Trophoblast cell (in vitro differentiated cells and primary cell): ENCODE results near the gene RTRAF.

Experiments
- DNase-seq, 2 donors: peaks; one replicate each; pipeline ENCODE4 v3.0.0-alpha.2; 2016
- H2AFZ ChIP-seq: 2 replicates; pipeline ENCODE4 v1.6.1; 2013; ENCODE audit warnings: low read length, moderate library complexity, mild to moderate bottlenecking; ENCODE audit not compliant: insufficient read depth, poor library complexity
- H2AK5ac ChIP-seq: 2 replicates; pipeline ENCODE4 v1.6.1; 2013; ENCODE audit warnings: mild to moderate bottlenecking, low read length
- H2BK120ac ChIP-seq: 2 replicates; pipeline ENCODE4 v1.6.1; 2013; ENCODE audit warnings: low read length, mild to moderate bottlenecking, moderate library complexity; ENCODE audit not compliant: insufficient read depth, poor library complexity
- H2BK12ac ChIP-seq: 2 replicates; pipeline ENCODE4 v1.6.1; 2013; ENCODE audit warnings: mild to moderate bottlenecking, low read length, moderate library complexity
- H2BK5ac ChIP-seq: 2 replicates; pipeline ENCODE4 v1.6.1; 2013; ENCODE audit warnings: low read length, low read depth, moderate library complexity, mild to moderate bottlenecking; ENCODE audit not compliant: poor library complexity
- H3K14ac ChIP-seq: 2 replicates; pipeline ENCODE4 v1.6.1; 2013; ENCODE audit warnings: mild to moderate bottlenecking, low read length
- H3K18ac ChIP-seq: 2 replicates; pipeline ENCODE4 v1.6.1; 2013; ENCODE audit warnings: mild to moderate bottlenecking, low read length
- H3K23ac ChIP-seq: 2 replicates; pipeline ENCODE4 v1.6.1; 2013; ENCODE audit warnings: low read length
- H3K27ac ChIP-seq: 2 replicates; pipeline ENCODE4 v1.5.1; 2013; ENCODE audit warnings: low read depth, mild to moderate bottlenecking, inconsistent platforms, low read length, moderate library complexity
- H3K27me3 ChIP-seq: 2 replicates; pipeline ENCODE4 v1.6.1; 2013; ENCODE audit warnings: inconsistent platforms, mild to moderate bottlenecking, low read length, moderate library complexity; ENCODE audit not compliant: insufficient read depth
- H3K36me3 ChIP-seq, 2 experiments: 1 replicate in 1 of 2; 2 replicates in 1 of 2; pipeline ENCODE4 v1.6.1; 2013; ENCODE audit warnings: low read length in 2 of 2, mild to moderate bottlenecking in 2 of 2, moderate library complexity in 1 of 2; ENCODE audit not compliant: insufficient read depth in 2 of 2, control insufficient read depth in 1 of 2
- H3K4ac ChIP-seq: 2 replicates; pipeline ENCODE4 v1.6.1; 2013; ENCODE audit warnings: low read depth, mild to moderate bottlenecking, low read length, moderate library complexity
- H3K4me1 ChIP-seq, 2 experiments: 1 replicate in 1 of 2; 2 replicates in 1 of 2; pipeline ENCODE4 v1.6.1; 2013; ENCODE audit warnings: low read length in 2 of 2, mild to moderate bottlenecking in 2 of 2, moderate library complexity in 1 of 2; ENCODE audit not compliant: insufficient read depth in 2 of 2, control insufficient read depth in 1 of 2
- H3K4me2 ChIP-seq: 2 replicates; pipeline ENCODE4 v1.6.1; 2013; ENCODE audit warnings: inconsistent platforms, mild to moderate bottlenecking, low read length, moderate library complexity
- H3K4me3 ChIP-seq: 2 replicates; pipeline ENCODE4 v1.5.1; 2013; ENCODE audit warnings: mild to moderate bottlenecking, low read depth, low read length, inconsistent platforms
- H3K79me1 ChIP-seq: one replicate; pipeline ENCODE4 v1.6.1; 2013; ENCODE audit warnings: low read length
- H3K79me2 ChIP-seq: 2 replicates; pipeline ENCODE4 v1.6.1; 2013; ENCODE audit warnings: low read length, mild to moderate bottlenecking; ENCODE audit not compliant: control insufficient read depth, insufficient read depth, poor library complexity
- H3K9ac ChIP-seq: 2 replicates; pipeline ENCODE4 v1.6.1; 2013; ENCODE audit warnings: mild to moderate bottlenecking, low read length
- H3K9me3 ChIP-seq: 2 replicates; pipeline ENCODE4 v1.6.1; 2013; ENCODE audit warnings: low read depth, mild to moderate bottlenecking, control low read depth, inconsistent platforms, low read length; ENCODE audit not compliant: insufficient read depth
- H4K12ac ChIP-seq: 2 replicates; pipeline ENCODE4 v1.6.1; 2013; ENCODE audit warnings: low read depth, mild to moderate bottlenecking, low read length, moderate library complexity
- H4K8ac ChIP-seq: 2 replicates; pipeline ENCODE4 v1.6.1; 2013; ENCODE audit warnings: low read depth, mild to moderate bottlenecking, low read length, moderate library complexity
- H4K91ac ChIP-seq: one replicate; pipeline ENCODE4 v1.6.1; 2013; ENCODE audit warnings: low read depth, mild to moderate bottlenecking, low read length, moderate library complexity
- WGBS: extraction: QIAGEN DNeasy Blood & Tissue Kit; methylation state at CpG from one replicate; pipeline ENCODE4 v1.1.7; 2013; ENCODE audit warnings: missing lambda C conversion rate; ENCODE audit not compliant: insufficient read length, insufficient coverage; ENCODE audit errors: extremely low coverage; 5-methylcytosine and 5-hydroxymethylcytosine counted together

The RTRAF gene

GRCh38 chr14:52055167-52055566, 65.8 kb downstream of the RTRAF start:
- H3K27me3 ChIP-seq = no peaks in the 10 kb centered on the region
- no peak overlapping the region for H3K4ac ChIP-seq
- no peak overlapping the region for H3K23ac ChIP-seq
- no peaks in the 10 kb centered on the region for H3K79me2 ChIP-seq
- no peak overlapping the region for H3K4me2 ChIP-seq
- H4K8ac ChIP-seq = no peak overlapping the region
- H3K18ac ChIP-seq = no peak overlapping the region
- no peak overlapping the region for H2AFZ ChIP-seq
- H2BK5ac ChIP-seq = no peak overlapping the region
- no peak overlapping the region for H2AK5ac ChIP-seq
- H3K79me1 ChIP-seq = no peaks in the 10 kb centered on the region
- H4K91ac ChIP-seq = no peak overlapping the region
- H2BK12ac ChIP-seq = no peak overlapping the region
- no peak overlapping the region for H3K4me3 ChIP-seq
- H3K27ac ChIP-seq = no peak overlapping the region
- H3K36me3 ChIP-seq = no peaks in the 10 kb centered on the region
- no peak overlapping the region for H3K9ac ChIP-seq
- no peak overlapping the region for H2BK120ac ChIP-seq
- no CpG with 5 or more reads among the region's 2 CpGs for WGBS
- H3K14ac ChIP-seq = no peak overlapping the region
- no peaks in the 10 kb centered on the region for H3K9me3 ChIP-seq
- no peak overlapping the region for H4K12ac ChIP-seq
- peaks cover 5 to 15% of the 10 kb centered on the region in 2 experiments for H3K4me1 ChIP-seq
- no peak for DNase-seq

GRCh38 chr14:52058341-52058740, 69.0 kb downstream of the RTRAF start:
- Histone ChIP-seq H3K4me3 (no peak overlapping the region), H3K36me3 (no peaks in the 10 kb centered on the region), H4K91ac (no peak overlapping the region), H2BK5ac (no peak overlapping the region), H3K9ac (no peak overlapping the region), H3K18ac (no peak overlapping the region), H3K4ac (no peak overlapping the region), H3K14ac (no peak overlapping the region), H4K8ac (no peak overlapping the region), H3K4me1 (peaks cover 3 to 7% of the 10 kb centered on the region in 2 experiments), H2BK12ac (no peak overlapping the region), H2BK120ac (no peak overlapping the region), H2AFZ (no peak overlapping the region), H3K27ac (no peak overlapping the region), H3K4me2 (no peak overlapping the region), H3K23ac (no peak overlapping the region), H3K27me3 (no peaks in the 10 kb centered on the region), H3K9me3 (no peaks in the 10 kb centered on the region), H4K12ac (no peak overlapping the region), H2AK5ac (no peak overlapping the region), H3K79me1 (no peaks in the 10 kb centered on the region), H3K79me2 (no peaks in the 10 kb centered on the region)
- WGBS = no CpG with 5 or more reads among the region's 3 CpGs
- DNase-seq = no peak

GRCh38 chr14:52059649-52060048, 70.3 kb downstream of the RTRAF start:
- no peak overlapping the region for H2BK12ac ChIP-seq
- no peak overlapping the region for H4K91ac ChIP-seq
- H3K4ac ChIP-seq = no peak overlapping the region
- no peak overlapping the region for H3K9ac ChIP-seq
- H2BK5ac ChIP-seq = no peak overlapping the region
- H3K27ac ChIP-seq = no peak overlapping the region
- H3K14ac ChIP-seq = no peak overlapping the region
- H3K27me3 ChIP-seq = no peaks in the 10 kb centered on the region
- no peak overlapping the region for H3K4me3 ChIP-seq
- no peaks in the 10 kb centered on the region for H3K79me2 ChIP-seq
- H4K8ac ChIP-seq = no peak overlapping the region
- no peak for DNase-seq
- H3K18ac ChIP-seq = no peak overlapping the region
- H2AFZ ChIP-seq = no peak overlapping the region
- H3K4me2 ChIP-seq = no peak overlapping the region
- no peaks in the 10 kb centered on the region for H3K36me3 ChIP-seq
- H2AK5ac ChIP-seq = no peak overlapping the region
- H3K9me3 ChIP-seq = no peaks in the 10 kb centered on the region
- H3K4me1 ChIP-seq = peaks cover 5 to 9% of the 10 kb centered on the region in 2 experiments
- no peak overlapping the region for H2BK120ac ChIP-seq
- no peak overlapping the region for H3K23ac ChIP-seq
- peaks cover 2% of the 10 kb centered on the region for H3K79me1 ChIP-seq
- no peak overlapping the region for H4K12ac ChIP-seq

DNA sequence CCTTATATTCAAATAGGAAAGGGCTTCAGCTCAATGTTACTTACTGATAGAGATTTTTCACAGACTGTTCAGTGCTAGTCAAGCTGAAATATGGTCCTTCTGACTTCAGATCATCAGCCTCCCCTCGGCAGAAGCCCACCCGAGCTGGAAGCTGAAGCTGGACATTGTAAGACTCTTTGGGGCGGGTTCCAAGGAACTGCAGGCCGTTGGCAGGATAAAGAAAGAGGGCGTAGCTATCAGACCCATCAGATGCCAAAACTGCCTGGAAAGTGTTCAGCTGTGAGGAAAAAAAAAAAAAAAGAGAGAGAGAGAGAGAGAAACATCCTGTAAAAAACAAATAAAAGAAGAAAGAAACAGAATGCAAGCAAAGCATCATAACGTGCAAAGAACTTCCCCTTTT, 70.7 kb downstream of the RTRAF start:
- no peak overlapping the region for H3K4me2 ChIP-seq
- no peak overlapping the region for H3K4ac ChIP-seq
- H4K8ac ChIP-seq = no peak overlapping the region
- no peaks in the 10 kb centered on the region for H3K9me3 ChIP-seq
- no peak overlapping the region for H3K27ac ChIP-seq
- H3K4me1 ChIP-seq = peaks cover 5 to 9% of the 10 kb centered on the region in 2 experiments
- H3K18ac ChIP-seq = no peak overlapping the region
- no peak overlapping the region for H3K9ac ChIP-seq
- no peaks in the 10 kb centered on the region for H3K79me2 ChIP-seq
- H3K36me3 ChIP-seq = no peaks in the 10 kb centered on the region
- no peak overlapping the region for H2BK5ac ChIP-seq
- H4K12ac ChIP-seq = no peak overlapping the region
- no CpG with 5 or more reads among the region's 6 CpGs for WGBS
- DNase-seq = no peak
- H2BK120ac ChIP-seq = no peak overlapping the region
- H2BK12ac ChIP-seq = no peak overlapping the region
- no peak overlapping the region for H3K14ac ChIP-seq
- no peak overlapping the region for H3K4me3 ChIP-seq
- no peak overlapping the region for H3K23ac ChIP-seq
- no peak overlapping the region for H2AK5ac ChIP-seq
- no peak overlapping the region for H4K91ac ChIP-seq
- H3K27me3 ChIP-seq = no peaks in the 10 kb centered on the region
- peaks cover 2% of the 10 kb centered on the region for H3K79me1 ChIP-seq
- no peak overlapping the region for H2AFZ ChIP-seq
